Breast epithelium (tissue), 3 donors: ENCODE data around the gene GRAP.

Experiments
- POLR2A ChIP-seq: fragments of 450-650 bp; IDR thresholded peaks from one replicate; pipeline ENCODE4 v1.6.1; 2016; ENCODE audit warnings: antibody characterized with exemption, mild to moderate bottlenecking, moderate library complexity
- POLR2AphosphoS5 ChIP-seq, 3 donors: sonication (generic); formaldehyde crosslinking; IDR thresholded peaks; one replicate each; pipeline ENCODE4 v1.6.1; 2017; ENCODE audit warnings: antibody characterized with exemption in 3 of 3
- TF ChIP-seq, protein P1 (sequence below), 3 donors: fragments of 450-650 bp; IDR thresholded peaks; one replicate each; pipeline ENCODE4 v1.5.1; 2016 to 2017; ENCODE audit warnings: antibody characterized with exemption in 3 of 3, mild to moderate bottlenecking in 3 of 3, moderate library complexity in 3 of 3

DNA sequence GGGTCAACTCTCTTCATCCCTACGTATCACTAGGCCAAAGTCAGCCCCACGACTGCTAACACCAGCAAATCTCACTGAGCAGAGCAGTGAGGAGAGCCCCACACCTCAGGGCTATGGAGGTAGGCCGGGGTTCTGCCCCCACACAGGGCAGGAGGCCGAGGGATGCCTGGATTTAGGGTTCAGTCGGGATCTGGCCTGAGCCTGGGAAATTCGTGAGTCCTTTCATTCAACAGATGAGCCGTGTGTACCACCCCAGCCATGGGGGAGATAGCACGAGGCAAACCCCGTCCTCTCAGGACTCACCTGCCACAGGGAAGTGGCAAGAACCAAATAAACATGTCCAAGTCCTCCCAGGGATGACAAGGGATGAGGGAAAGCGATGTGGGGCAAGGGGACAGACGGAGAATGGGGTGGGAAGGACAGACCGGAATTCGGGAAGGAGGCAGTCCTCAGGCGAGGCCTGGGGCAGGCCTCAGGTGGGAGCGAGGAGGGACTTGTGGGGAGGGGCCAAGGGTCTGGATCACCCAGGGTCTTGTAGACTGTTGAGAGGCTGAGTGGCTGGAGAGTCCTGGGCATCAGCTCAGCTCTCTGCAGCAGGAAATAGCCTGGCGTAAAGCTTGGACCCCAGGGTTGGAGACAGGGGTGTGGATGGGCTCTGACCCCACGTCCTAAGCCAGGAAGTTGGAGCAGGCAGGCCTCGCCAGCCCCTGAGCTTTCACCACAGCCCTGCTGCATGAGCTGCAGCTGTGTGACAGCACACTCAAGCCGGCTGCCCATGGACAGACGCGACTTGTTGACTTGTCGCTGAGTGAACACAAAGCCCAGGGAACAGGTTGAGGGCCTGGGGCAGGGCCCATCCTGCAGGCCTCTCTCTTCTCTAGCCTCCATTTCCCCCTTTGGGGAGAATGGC lies 34.3 kb downstream of the GRAP start:
- TF ChIP-seq, protein P1, sequence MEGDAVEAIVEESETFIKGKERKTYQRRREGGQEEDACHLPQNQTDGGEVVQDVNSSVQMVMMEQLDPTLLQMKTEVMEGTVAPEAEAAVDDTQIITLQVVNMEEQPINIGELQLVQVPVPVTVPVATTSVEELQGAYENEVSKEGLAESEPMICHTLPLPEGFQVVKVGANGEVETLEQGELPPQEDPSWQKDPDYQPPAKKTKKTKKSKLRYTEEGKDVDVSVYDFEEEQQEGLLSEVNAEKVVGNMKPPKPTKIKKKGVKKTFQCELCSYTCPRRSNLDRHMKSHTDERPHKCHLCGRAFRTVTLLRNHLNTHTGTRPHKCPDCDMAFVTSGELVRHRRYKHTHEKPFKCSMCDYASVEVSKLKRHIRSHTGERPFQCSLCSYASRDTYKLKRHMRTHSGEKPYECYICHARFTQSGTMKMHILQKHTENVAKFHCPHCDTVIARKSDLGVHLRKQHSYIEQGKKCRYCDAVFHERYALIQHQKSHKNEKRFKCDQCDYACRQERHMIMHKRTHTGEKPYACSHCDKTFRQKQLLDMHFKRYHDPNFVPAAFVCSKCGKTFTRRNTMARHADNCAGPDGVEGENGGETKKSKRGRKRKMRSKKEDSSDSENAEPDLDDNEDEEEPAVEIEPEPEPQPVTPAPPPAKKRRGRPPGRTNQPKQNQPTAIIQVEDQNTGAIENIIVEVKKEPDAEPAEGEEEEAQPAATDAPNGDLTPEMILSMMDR (IDR thresholded peaks at IDR 0.05), result no peak
- no peak for TF ChIP-seq POLR2AphosphoS5 (IDR thresholded peaks at IDR 0.05)
- no peak for TF ChIP-seq POLR2A
